Limb (tissue), 2 donors: ENCODE data around the gene ATP5F1C.

ENCODE experiments used
- DNase-seq, 2 donors: peaks; one replicate each; pipeline ENCODE4 v3.0.0-alpha.2; 2016; ENCODE audit errors: extremely low spot score in 2 of 2

ATP5F1C gene

GRCh38 chr10:7846591-7846990 is 58.6 kb downstream of the ATP5F1C start:
- DNase-seq = no peak

GRCh38 chr10:7853226-7853842 is 65.4 kb downstream of the ATP5F1C start:
- no peak for DNase-seq

GRCh38 chr10:7853890-7854289 is 65.9 kb downstream of the ATP5F1C start:
- DNase-seq = no peak

- no peak for DNase-seq
These were observed 67.2 kb downstream of the ATP5F1C start for GRCh38 chr10:7855205-7855604.

- no peak for DNase-seq
These were observed 68.7 kb downstream of the ATP5F1C start for GRCh38 chr10:7856678-7857077.

GRCh38 chr10:7857262-7857661 is 69.3 kb downstream of the ATP5F1C start:
- no peak for DNase-seq
